ENCODE data around the gene ACTMAP. TPM values are rescaled to one million over a fixed set of nuclear protein-coding genes. Genes with fewer than 3 reads are reported as not detected.

Gene ACTMAP
- total and polyA plus RNA-seq, 2 of the 13 experiments (the other 11 are each of a cell fraction or from before 2014, with no cell fraction given) = 2.2 to 7.9 TPM

DNA sequence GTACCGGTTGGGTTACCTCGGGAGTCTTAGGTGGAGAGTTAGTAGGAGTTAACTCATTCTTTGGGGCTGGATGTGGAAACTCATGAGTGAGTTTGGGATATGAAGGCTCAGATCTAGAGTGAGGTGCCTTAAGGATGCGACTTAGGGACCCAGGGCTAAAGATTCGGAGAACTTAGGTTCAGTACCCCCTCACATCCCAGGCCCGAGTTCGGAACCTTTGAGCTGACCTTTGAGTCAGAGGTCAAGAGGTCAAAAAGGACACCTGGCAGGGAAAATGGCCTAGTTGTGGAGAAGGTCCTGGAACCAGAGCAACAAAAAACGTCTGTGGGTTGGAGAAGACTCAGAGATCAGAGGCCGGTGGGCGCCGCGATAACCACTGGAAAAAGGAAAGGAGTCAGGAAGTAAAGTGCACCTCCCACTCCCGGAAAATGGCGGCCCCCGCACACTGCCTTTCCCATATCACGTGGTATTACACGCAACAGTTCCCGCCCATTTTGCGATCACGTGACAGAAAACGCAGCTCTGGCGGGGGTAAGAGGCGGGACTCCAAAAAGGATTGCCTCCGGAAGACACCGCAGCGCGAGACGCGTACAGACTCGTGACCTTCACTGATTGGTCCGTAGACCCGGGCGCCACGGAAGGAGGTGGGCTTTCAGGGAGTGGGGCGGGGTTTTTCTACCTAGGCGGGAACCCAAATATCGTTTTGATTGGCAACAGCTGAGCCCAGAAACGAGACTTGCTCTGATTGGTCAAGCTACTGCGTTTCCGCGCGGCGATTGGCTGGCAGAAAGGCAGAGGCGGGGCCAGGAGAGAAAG lies at the start of gene ACTMAP (continued):
- TF ChIP-seq, protein P1, sequence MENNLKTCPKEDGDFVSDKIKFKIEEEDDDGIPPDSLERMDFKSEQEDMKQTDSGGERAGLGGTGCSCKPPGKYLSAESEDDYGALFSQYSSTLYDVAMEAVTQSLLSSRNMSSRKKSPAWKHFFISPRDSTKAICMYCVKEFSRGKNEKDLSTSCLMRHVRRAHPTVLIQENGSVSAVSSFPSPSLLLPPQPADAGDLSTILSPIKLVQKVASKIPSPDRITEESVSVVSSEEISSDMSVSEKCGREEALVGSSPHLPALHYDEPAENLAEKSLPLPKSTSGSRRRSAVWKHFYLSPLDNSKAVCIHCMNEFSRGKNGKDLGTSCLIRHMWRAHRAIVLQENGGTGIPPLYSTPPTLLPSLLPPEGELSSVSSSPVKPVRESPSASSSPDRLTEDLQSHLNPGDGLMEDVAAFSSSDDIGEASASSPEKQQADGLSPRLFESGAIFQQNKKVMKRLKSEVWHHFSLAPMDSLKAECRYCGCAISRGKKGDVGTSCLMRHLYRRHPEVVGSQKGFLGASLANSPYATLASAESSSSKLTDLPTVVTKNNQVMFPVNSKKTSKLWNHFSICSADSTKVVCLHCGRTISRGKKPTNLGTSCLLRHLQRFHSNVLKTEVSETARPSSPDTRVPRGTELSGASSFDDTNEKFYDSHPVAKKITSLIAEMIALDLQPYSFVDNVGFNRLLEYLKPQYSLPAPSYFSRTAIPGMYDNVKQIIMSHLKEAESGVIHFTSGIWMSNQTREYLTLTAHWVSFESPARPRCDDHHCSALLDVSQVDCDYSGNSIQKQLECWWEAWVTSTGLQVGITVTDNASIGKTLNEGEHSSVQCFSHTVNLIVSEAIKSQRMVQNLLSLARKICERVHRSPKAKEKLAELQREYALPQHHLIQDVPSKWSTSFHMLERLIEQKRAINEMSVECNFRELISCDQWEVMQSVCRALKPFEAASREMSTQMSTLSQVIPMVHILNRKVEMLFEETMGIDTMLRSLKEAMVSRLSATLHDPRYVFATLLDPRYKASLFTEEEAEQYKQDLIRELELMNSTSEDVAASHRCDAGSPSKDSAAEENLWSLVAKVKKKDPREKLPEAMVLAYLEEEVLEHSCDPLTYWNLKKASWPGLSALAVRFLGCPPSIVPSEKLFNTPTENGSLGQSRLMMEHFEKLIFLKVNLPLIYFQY (CRISPR knock-in tag; IDR thresholded peaks at IDR 0.05; ENCODE audit: borderline replicate concordance) = no peak
- TF ChIP-seq MTF1 (CRISPR knock-in tag; IDR thresholded peaks at IDR 0.05) (no peak), HCFC1 (IDR thresholded peaks at IDR 0.05; ENCODE audit: low read depth, low read length) (peak; percentile 50; the same call in 1 of the 2 replicates), U2AF2 (IDR thresholded peaks at IDR 0.05; ENCODE audit: low read depth, low read length) (peak; percentile 54; the same call in 1 of the 2 replicates), SALL2 (CRISPR knock-in tag; IDR thresholded peaks at IDR 0.05) (no peak), ZFX (CRISPR knock-in tag; IDR thresholded peaks at IDR 0.05; ENCODE audit: low read depth) (peak; percentile 62), DR1 (CRISPR knock-in tag; IDR thresholded peaks at IDR 0.05) (no peak; the same call in 1 of the 2 replicates)
